ENCODE measurements around the gene HPX. TPM values are rescaled to one million over a fixed set of nuclear protein-coding genes. Genes with fewer than 3 reads are reported as not detected.

HPX gene, protein sequence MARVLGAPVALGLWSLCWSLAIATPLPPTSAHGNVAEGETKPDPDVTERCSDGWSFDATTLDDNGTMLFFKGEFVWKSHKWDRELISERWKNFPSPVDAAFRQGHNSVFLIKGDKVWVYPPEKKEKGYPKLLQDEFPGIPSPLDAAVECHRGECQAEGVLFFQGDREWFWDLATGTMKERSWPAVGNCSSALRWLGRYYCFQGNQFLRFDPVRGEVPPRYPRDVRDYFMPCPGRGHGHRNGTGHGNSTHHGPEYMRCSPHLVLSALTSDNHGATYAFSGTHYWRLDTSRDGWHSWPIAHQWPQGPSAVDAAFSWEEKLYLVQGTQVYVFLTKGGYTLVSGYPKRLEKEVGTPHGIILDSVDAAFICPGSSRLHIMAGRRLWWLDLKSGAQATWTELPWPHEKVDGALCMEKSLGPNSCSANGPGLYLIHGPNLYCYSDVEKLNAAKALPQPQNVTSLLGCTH
- total RNA-seq = 9.7 TPM

DNA sequence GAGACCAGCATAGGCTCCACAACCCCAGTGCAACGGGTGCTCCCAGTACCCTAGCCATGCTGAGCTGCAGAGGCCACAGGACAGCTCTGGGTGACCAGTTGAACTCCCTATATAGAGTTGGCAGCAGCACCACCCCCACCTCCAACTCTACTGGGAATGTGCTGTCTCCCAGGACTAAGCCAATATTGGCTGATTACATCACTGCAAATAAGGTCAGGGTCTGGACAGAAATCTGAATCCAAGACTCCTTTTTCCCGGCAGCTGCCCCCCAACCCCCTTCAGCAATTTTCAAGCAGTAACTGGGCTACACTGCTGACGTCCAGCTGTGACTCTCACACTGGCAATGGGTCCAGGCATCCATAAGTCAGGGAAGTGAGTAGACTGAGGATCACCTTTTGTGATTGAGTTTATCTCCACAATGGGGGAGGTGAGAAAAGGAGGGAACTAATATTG, at the start of gene HPX:
Gene HPX (minus strand): TSS at position 82 of the 453 bp plus-strand sequence. CDS start 24 bp downstream, at position 58.

DNA sequence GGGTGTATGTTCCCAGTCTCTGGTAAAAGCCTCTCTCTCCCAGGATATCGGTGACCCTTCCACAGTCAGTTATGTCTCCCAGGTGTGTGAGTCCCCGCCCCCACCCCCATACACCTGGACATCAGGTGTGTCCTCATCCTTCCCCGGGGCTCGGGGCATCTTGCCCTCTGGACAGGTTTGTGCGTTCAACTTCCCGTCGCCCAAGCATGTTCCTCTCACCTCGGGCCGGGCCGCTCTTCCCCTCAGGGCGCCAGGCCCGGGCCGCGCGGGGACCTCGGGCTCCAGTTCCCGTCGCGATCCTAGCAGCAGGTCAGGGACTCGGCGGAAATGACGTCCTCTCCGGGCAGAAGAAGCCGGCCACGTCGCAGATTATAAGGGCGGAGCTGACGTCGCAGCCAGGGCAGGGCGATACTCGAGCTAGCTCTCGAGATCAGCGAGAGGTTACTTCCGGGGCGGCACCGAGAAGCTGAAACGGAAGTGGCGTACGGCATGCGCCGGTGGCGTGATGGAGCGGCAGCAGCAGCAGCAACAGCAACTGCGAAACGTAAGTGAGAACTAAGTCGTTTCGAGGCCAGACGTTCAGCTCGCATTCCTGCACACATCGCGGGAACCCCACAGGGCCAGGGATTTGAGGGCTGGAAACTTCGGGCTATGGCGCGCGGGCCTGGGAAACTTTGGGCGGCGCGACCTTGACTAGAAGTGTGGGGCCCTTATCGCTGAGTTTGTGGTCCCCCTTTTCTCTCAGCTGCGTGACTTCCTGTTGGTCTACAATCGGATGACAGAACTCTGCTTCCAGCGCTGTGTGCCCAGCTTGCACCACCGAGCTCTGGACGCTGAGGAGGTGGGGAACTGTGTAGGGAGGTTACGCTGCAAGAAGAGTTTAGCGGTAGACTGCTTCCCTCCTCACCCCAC, 40.5 kb upstream of the HPX start, which contains the start of the genes ARFIP2 and TIMM10B:
Gene ARFIP2 (minus strand): TSS at position 320 of the 912 bp plus-strand sequence. CDS start 910 bp downstream, outside the sequence.
Gene TIMM10B (plus strand): TSS at position 490 of the 912 bp plus-strand sequence. CDS start 16 bp downstream, at position 506.

DNA sequence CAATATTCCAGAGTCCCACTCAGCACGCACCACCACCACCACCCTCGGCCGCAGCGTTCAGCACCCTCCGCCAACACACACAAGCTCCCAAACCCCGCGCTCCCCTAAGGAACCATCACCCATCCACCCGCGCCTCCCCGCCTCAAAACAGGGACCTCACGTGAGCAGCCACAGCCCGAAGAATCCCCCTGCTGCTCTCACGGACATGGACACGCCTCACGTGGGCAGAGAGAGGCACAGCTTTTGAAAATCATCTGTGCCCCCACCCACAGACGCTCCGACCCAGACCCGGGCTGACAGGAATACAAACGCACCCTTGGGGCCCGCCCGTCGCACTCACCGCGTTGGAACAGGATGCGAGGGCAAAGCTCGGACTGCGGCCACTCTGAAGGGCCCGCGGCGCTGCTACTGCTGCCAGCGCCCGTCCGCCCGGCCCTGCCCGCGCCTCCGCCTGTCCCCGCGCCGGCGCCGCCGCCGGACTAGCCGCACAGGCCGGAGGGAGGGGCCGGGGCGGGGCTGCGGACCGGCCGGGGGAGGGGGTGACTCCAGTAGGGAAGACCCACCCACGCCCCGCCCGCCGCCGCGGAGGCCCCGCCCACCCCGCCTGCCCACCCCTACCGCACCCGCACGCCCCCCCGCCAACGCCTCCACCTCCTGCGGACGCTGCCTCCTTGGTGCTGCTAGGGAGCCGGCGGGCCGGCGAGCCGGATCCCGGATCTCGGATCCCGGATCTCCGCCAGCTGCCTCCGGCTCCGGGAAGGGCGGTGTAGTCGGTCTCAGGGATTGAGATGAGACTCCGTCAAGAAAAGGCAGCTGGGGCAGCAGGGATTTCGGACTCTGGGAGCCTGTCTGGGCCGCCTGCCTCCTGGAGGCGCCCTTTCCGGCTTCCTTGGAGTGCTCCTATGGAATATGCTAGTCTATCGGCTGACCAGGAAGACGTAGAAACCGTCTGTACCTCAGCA, 32.9 kb upstream of the HPX start, which contains the start of gene TRIM3:
Gene TRIM3 (minus strand): TSS at position 491 of the 962 bp plus-strand sequence. CDS start 8,246 bp downstream, outside the sequence.

DNA sequence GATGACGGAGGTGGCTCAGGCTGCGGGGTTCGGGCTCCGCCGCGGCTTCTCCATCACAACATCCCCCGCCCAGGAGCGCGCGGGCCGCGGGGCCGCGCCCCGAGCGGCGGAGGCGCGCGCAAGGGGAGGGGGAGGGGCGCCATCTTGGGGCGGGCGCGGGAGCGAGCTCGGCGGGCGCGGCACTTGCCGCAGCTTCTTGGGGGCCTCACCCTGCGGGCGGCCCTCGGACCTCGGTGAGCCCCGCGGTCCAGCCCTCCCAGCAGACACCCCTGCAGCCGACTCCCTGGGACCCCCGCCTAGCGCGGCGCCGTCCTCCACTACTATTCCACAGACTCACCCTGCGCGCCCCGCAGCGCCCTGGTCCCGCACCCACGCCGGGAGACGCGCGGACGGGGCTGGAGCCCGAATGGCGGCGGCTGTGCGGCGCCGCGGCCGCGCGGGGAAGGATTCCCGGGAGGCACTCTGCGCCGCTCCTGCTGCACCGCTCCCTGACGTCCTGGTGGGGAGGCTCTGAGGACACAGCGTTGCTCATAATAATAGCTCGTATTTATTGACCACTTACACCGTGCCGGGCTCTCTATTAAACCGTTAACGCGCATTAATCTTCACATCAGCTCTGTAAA, 21.7 kb downstream of the HPX start, which contains the start of gene APBB1:
Gene APBB1 (minus strand): TSS at position 86 of the 623 bp plus-strand sequence. CDS start 7,747 bp downstream, outside the sequence.

DNA sequence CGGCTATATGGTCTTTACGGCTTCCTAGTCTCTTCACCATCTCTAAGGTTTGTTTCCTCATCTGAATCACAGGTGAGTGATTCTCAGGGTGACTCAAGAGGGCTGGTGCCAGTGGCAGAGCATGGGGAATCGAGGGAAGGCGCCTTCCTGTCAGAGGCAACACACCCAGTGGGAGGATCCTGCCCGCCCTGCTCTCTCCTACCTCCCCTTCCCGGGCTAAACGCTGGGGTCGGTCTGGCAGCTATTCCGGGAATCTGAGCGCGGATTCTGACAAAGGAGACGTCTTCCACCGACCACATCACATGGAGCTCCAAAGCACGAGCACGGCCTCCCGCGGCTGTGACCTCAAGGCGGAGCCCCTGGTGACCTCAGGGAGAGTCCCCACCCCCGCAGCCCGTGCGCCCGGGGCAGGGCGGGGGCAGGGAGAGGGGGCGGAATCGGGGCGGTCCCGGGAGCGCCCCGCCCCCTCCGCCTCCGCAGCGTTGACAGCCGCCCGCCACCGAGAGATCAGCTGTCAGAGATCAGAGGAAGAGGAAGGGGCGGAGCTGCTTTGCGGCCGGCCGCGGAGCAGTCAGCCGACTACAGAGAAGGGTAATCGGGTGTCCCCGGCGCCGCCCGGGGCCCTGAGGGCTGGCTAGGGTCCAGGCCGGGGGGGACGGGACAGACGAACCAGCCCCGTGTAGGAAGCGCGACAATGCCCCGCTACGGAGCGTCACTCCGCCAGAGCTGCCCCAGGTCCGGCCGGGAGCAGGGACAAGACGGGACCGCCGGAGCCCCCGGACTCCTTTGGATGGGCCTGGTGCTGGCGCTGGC, 50.7 kb downstream of the HPX start, which contains the start of gene SMPD1:
Gene SMPD1 (plus strand): TSS at position 570 of the 813 bp plus-strand sequence. CDS start 125 bp downstream, at position 695.

Other genes starting within 250 kb of the HPX start
- gene OR52W1, start 241.8 kb downstream of the HPX start, total RNA-seq = not detected
- not detected for gene C11orf42, start 235.4 kb downstream of the HPX start, total RNA-seq
- 35.7 TPM for gene FHIP1B, start 206.4 kb downstream of the HPX start, total RNA-seq
- gene CNGA4, start 201.9 kb downstream of the HPX start, total RNA-seq = 0.63 TPM
- gene CCKBR, start 181.1 kb downstream of the HPX start, total RNA-seq = 8.1 TPM
- 2.2 TPM for gene CAVIN3, start 120.5 kb downstream of the HPX start, total RNA-seq
- 9.1 TPM for gene SMPD1, start 50.5 kb downstream of the HPX start, total RNA-seq
- gene APBB1, start 21.9 kb downstream of the HPX start, total RNA-seq = 222 TPM
- gene TRIM3, start 33.0 kb upstream of the HPX start, total RNA-seq = 109 TPM
- 28.5 TPM for gene ARFIP2, start 40.3 kb upstream of the HPX start, total RNA-seq
- 39.4 TPM for gene TIMM10B, start 40.5 kb upstream of the HPX start, total RNA-seq
- gene DNHD1, start 56.3 kb upstream of the HPX start, total RNA-seq = 18.5 TPM
- 25.7 TPM for gene RRP8, start 162.6 kb upstream of the HPX start, total RNA-seq
- 53.5 TPM for gene ILK, start 162.8 kb upstream of the HPX start, total RNA-seq
- gene TAF10, start 171.2 kb upstream of the HPX start, total RNA-seq = 15.7 TPM
- 13.1 TPM for gene TPP1, start 178.4 kb upstream of the HPX start, total RNA-seq
- gene DCHS1, start 214.8 kb upstream of the HPX start, total RNA-seq = 99.8 TPM
- 23.2 TPM for gene MRPL17, start 242.4 kb upstream of the HPX start, total RNA-seq